H1 (cell line): Measurements from ENCODE around the gene ELOVL6.

ENCODE experiments used
- CTCF ChIP-seq, 3 experiments: IDR thresholded peaks; 1 replicate in 2 of 3; 2 replicates in 1 of 3; pipeline versions ENCODE4 v1.5.1 to v1.6.1; 2011; ENCODE audit warnings: low read length in 3 of 3, mild to moderate bottlenecking in 3 of 3, inconsistent platforms in 2 of 3, low read depth in 1 of 3, moderate library complexity in 1 of 3; ENCODE audit not compliant: insufficient read depth in 1 of 3; ENCODE audit errors: control extremely low read depth in 1 of 3
- GTF2F1 ChIP-seq: IDR thresholded peaks from 2 replicates; pipeline ENCODE4 v1.6.1; 2012; ENCODE audit warnings: low read depth, low read length, improper control_type of control experiment, borderline replicate concordance
- HDAC2 ChIP-seq, 2 experiments: fragments of 300-600 bp in 1 of 2; sonication (generic) in 1 of 2; IDR thresholded peaks; 2 replicates each; pipeline ENCODE4 v1.6.1; 2011 to 2012; ENCODE audit warnings: low read depth in 2 of 2, low read length in 2 of 2, mild to moderate bottlenecking in 2 of 2, moderate library complexity in 2 of 2, borderline replicate concordance in 1 of 2, inconsistent platforms in 1 of 2
- POLR2A ChIP-seq, 2 experiments: IDR thresholded peaks; 1 replicate in 1 of 2; 2 replicates in 1 of 2; pipeline ENCODE4 v1.6.1; 2011; ENCODE audit warnings: low read depth in 2 of 2, low read length in 2 of 2, mild to moderate bottlenecking in 2 of 2; ENCODE audit errors: control extremely low read depth in 1 of 2
- POLR2AphosphoS5 ChIP-seq: IDR thresholded peaks from 2 replicates; pipeline ENCODE4 v1.6.1; 2011; ENCODE audit warnings: low read depth, low read length
- TEAD4 ChIP-seq: IDR thresholded peaks from 2 replicates; pipeline ENCODE4 v1.6.1; 2012; ENCODE audit warnings: low read depth, low read length, inconsistent platforms, mixed read lengths
- ZNF274 ChIP-seq: IDR thresholded peaks from 2 replicates; pipeline ENCODE4 v1.7.0; 2012; ENCODE audit warnings: low read length, borderline replicate concordance; ENCODE audit errors: extremely low read depth

- TF ChIP-seq CTCF (IDR thresholded peaks at IDR 0.05; ENCODE audit: control extremely low read depth in 1 of 3, insufficient read depth in 1 of 3, low read depth in 1 of 3, low read length in 3 of 3) (no peak), POLR2AphosphoS5 (no peak), HDAC2 (IDR thresholded peaks at IDR 0.05; ENCODE audit: borderline replicate concordance in 1 of 2, low read depth in 2 of 2, low read length in 2 of 2) (no peak), TEAD4 (no peak), ZNF274 (no peak), GTF2F1 (no peak), POLR2A (IDR thresholded peaks at IDR 0.05; ENCODE audit: control extremely low read depth in 1 of 2, low read depth in 2 of 2, low read length in 2 of 2) (no peak)
Measured at GRCh38 chr4:110059556-110060191, 138.7 kb downstream of the ELOVL6 start.
